NCI-H774 (cell line): Measurements from ENCODE around the gene PPM1B.
"Not testable (repeated sequence)": the region's sequence is repeated elsewhere in the genome, so short reads cannot be mapped to it uniquely, and the experiment has no call there.

Experiments used
- DNase-seq: peaks from one replicate; lab custom pipeline; 2025; lab: John Stamatoyannopoulos, UW

PPM1B gene

DNA sequence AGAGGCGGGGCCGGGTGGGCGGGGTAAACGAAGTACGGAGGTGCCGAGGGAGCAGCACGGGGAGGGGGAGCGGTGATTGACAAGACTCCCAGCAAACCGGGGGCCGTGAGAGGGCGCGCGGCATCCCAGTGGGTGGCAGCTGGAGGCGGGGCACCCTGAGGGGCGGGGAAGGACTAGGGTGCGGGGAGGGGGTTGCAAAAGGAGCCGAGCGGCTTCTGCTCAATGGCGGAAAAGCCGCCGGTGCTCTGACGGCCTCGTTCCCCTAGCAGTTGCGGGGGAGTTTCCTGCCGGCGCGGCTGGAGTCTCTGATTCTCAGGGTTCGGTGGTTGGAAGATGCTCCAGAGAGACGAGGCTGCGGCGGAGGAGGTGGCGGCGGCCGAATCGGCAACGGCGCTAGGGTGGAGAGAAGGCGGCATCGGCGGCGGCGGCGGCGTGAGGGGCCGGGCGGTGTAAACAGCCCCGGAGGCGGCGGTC is at the start of gene PPM1B:
Gene PPM1B (plus strand): TSS at position 195 of the 474 bp plus-strand sequence. CDS start 32,325 bp downstream, outside the sequence.
- DNase-seq = no peak

DNA sequence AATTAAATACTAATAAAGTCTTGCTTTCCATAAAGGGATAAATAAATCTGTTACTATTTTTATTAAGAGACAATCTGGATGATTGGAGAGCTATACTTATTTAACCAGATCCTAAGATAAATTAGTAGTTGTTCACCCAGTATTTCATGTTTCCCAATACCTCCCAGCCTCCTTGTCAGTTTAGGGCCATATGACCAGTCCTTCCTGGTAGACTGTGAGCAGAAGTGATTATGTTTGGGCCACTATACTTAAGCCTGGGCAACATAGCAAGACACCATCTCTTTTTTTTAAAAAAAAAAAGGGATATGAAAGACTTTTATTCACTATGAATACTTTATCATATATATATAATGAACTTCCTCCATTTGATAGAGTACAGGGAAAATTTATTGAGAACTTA is 48.8 kb upstream of the PPM1B start:
- no peak for DNase-seq

DNA sequence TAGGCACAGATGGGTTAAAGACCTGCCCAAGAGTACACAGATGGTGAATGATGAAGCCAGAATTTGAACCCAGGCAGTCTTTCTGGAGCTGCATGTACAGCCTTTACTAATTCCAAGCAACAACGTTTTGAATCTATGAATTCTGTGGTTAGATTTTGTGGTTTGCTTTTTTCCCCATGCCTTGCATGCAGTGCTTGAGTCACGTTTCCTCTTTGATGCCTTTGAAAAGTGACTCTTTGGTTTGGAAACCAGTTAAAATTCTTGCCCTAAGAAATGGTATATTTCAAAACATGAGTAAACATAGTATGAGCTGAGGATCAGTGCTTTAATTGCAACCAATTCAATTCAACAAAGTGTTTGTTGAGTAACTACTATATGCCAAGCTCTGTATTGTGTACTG is 48.2 kb upstream of the PPM1B start:
- DNase-seq = no peak

DNA sequence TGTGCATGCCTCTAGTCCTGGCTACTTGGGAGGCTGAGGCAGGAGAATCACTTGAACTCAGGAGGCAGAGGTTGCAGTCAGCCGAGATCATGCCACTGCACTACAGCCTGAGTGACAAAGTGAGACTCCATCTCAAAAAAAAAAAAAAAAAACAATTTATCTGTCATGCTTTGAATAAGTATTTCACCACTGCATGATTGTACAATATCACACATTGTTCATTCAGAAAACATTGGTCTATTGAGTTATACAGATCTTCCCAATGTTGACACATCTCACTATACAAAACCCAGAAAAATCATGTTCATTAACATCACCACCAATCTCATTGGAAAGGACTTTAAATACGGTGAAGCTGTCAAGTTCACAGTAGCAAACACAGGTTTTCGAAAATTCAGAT is 46.8 kb upstream of the PPM1B start:
- DNase-seq = no peak

DNA sequence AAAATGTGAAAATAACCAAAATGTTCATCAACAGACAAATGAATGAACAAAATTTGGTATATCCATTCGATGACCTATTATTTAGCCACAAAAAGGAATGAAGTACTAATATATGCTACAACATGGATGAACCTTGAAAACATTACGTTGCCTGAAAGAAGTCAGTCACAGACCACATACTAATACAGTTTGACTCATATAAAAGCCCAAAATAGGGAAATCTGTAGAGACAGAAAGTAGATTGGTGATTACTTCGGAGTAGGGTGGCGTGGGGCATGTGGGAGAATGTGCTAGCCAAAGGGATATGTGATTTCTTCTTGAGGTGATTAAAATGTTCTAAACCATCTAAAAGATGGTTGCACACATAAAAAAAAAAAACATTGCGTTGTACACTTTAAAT is 44.2 kb upstream of the PPM1B start:
- no peak for DNase-seq

DNA sequence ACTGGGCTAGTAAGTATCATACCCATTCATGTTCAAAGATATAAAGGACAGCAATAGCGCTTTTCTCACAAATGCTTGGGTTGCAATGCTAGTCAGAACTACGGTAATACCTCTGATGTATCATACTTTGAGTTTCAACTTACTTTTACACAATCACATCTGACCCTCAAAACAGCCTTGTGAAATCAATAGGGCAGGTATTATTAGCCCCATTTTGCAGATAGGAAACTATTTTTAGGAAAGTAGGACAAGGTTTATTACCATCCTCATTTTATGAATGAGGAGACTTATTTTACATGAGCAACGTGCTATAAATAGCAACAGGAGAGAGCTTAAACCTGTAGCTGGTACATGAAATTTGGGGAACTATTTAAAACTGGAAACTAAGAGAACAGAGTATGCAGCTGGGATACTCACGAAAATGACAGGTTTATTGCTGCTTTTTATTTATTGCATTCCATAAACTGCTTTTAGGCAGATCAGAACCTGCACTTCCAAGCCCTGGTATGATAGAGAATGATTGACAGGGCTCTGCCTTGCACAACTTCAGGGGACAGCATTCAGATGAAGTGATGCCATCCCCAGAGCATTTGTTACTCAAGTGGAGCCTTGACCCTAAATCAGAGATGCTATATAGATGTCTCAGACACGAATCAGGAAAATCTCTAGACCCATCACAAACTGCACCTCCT is 42.4 kb upstream of the PPM1B start:
- DNase-seq = no peak

DNA sequence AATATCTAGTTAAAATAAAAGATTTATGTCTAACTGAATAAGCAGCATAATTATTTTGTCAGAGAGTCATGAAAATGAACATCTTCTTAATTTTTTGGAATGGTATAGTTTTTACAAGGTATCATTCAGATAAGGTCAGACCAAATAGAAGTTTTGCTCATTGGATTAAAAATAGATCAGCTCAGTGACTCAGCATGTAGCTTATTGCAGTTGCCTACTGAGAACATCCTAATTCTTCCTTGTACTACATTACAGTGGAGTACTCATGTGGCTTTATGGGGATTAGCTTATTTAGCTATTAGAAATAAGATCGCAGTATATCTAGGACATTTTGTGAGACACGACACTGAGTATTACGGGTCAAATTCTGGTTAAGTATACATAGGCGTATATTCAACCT is 38.2 kb upstream of the PPM1B start:
- DNase-seq = no peak

DNA sequence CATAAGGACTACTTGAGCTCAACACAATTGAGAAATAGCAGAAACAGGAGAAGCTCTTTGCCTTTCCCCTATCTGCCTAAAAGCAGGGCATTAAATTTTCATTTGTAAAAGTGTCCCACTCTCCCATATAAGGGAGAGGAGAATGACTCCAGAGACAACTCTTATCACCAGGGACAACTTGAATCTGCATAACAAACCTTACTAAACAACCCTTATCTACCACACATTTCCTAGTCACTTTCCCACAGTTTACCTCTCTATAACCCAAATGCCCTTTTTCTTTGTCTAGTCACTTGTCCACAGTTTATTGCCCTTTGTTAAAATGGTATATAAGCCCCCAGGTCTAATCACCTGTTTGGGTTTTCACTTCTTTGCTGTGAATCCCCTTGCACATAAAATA is 37.5 kb upstream of the PPM1B start:
- DNase-seq = no peak

DNA sequence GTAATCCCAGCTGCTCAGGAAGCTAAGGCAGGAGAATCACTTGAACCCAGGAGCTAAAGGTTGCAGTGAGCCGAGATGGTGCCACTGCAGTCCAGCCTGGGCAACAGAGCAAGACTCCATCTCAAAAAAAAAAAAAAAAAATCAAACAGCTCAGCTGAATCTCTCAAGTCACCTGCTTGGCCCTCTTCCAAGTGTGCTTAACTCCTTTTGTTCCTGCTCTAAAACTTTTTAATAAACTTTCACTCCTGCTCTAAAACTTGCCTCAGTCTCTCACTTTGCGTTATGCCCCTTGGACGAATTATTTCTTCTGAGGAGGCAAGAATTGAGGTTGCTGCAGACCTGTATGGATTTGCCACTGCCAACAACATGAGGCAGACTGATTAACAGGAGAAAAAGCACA is 35.1 kb upstream of the PPM1B start:
- DNase-seq = not testable (repeated sequence)

DNA sequence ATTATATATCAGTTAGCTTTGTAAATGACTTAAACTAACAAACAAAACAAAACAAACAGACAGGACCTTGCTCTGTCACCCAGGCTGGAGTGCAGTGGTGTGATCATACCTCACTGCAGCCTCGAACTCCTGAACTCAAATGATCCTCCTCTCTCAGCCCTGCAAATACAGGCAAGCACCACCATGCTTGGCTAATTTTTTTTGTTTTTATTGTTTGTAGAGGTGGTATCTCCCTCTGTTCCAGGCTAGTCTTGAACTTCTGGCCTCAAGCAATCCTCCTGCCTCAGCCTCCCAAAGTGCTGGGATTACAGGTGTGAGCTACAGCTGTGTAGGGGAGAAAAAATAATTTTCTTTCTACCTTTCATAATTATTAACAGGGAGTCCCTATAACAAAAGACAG is 33.8 kb upstream of the PPM1B start:
- DNase-seq = no peak

DNA sequence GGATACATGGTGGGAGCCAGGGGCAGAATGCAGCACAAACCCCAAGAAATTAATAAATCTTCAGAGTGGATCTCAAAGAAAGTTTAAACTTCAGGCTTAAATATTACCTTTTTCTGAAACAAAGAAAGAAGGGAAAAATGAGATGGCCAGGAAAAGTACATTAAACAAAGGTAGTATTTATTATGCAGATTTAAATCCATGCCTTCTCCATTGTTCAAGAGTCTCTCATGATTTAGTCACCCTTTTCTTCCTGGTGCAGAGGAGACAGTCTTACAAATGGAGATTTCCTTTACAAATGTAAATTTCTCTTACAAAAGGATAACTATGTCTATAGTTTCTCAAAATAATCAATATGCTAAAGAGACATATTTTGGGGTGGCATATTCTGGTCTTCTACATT is 33.4 kb upstream of the PPM1B start:
- DNase-seq = no peak

DNA sequence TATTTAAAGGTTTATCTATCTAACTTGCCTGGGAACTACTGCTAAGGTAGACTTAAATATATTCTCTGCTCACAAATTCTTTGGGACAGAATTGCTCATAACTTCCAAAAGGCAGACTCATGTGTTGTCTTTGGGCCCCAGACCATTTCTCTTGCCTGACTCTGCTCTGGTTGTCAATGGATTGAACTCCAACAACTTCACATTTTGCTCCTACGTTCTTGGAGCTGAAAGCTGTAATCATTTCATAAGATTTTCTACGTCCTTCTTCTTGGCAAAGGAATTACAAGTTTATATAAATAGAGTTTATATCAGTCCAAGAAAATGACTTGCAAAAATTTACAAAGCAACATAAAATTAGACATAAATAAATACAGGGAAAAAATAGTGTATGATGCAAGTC is 32.9 kb upstream of the PPM1B start:
- no peak for DNase-seq

DNA sequence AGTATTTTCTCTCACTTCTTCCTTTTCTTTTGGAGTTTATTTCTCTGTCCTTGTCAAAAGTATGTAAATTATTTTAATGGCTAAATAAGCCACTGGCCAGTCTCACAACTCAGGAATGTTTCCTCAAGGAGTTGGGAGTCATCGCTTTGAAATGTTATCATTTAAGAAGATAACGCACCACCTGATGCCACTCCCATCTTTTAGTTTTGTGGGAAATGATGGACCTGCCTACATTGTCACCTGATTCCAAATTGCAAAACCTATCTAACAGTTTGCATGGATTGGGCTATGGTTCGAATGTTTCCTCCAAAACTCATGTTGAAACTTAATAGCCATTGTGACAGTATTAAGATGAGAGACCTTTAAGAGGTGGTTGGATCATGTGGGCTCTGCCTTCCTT is 32.4 kb upstream of the PPM1B start:
- no peak for DNase-seq

DNA sequence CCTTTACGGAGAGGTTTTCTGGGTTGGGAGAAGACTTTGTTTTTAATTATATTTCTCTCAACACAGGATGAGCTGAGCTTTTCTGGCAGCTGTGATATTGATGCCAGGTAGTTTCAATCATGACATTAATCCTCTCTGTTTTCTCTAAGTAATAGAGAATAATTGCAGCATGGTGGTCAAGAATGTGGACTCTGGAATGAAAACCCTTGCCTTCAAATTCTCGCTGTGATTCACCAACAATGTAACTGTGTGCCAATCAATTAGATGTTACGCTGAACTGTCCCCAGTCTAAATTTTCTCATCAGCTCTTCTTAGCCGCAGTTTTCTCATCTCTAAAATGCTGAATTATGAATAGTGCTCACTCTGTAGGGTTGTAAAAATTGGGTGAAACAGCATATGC is 31.6 kb upstream of the PPM1B start:
- DNase-seq = no peak

DNA sequence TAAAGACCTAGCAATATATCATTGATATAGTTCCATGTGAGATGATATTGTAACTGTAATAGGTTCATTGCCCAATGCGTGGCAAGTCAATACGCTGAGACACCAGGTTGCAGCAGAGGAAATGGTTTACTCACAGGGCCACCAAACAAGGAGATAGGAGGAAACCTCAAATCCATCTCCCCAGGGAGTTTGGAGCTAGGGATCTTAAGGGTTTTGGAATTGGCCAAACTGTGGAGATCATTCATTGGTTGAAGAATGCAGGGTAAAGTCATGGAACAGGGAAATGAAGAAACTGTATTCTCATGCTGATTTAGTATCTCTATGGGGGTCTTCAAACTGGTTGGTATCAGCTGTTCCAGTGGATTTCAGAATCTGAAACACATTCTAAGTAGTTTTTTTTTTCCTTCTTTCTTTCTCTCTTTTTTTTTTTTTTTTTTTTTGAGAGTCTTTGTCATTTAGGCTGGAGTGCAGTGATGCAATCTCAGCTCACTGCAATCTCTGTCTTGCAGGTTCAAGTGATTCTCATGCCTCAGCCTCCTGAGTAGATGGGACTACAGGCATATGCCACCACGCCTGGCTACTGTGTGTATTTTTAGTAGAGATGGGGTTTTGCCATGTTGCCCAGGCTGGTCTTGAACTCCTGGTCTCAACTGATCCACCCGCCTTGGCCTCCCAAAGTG is 30.7 kb upstream of the PPM1B start:
- no peak for DNase-seq

DNA sequence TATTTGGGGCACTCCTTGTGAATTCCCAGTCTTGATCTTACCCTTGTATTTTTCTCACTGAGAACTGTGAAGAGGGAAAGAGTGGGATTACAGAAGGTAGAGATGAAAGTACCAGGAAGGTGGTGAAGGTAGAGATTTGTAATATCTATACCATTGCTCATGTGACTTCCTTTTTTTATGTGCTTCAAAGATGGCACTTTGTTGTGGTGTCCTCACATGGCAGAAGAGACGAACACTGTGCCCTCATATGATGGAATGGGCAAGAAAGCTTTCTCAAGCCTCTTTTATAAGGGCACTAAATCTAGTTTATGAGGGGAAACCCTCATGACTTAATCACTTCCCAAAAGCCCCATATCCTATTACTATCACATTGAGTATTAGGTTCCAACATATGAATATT is 28.9 kb upstream of the PPM1B start:
- DNase-seq = no peak

DNA sequence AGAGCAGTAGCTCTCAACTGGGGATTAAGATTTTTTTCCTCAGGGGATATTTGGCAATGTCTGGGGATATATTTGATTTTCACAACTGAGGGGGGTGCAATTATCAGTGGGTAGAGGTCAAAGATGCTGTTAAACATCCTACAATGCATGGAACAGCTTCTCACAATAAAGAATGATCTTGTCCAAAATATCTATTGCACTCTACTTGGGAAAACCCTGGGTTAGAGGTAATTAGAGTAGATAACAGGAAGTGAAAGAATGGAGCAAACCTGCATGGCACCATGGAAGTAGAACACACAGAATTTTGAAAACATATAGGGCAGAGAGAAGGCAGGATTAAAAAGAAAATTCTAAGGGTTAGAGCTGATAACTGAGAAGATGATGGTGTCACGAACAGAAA is 26.4 kb upstream of the PPM1B start:
- DNase-seq = no peak

DNA sequence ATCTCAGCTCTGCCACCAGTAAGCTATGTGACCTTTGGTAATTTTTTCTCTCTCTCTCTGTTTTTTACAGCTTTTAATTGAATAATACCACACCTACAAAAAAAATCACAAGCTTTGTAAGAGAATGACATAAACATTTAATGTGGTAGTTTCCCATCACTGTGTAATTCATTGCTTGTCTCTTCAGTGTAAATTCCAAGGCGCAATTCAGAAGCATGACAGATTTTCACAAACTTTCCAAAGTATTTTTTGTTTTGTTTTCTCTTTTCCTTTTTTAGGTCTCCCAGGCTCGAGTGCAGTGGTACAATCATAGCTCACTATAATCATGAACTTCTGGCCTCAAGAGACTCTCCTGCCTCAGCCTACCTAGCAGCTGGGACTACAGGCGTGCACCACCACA is 25.0 kb upstream of the PPM1B start:
- DNase-seq = no peak

DNA sequence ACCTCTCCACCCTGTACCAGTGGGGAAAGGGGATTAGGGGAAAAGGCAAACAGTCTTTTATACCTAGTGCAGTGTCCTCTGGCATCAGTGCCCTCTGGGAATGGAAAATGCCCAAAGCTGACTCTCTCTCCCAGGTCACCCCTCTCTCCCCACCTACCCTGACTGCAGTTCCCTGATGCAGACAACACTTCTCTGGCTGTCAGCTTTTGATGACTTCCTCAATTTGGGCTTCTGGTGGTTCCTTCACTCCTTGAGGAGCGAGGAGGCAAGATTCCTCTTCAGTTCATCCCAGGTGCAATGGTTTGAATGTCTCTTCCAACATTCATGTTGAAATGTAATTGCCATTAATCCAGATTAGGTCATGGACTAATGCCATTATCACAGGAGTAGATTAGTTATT is 19.7 kb upstream of the PPM1B start:
- no peak for DNase-seq

DNA sequence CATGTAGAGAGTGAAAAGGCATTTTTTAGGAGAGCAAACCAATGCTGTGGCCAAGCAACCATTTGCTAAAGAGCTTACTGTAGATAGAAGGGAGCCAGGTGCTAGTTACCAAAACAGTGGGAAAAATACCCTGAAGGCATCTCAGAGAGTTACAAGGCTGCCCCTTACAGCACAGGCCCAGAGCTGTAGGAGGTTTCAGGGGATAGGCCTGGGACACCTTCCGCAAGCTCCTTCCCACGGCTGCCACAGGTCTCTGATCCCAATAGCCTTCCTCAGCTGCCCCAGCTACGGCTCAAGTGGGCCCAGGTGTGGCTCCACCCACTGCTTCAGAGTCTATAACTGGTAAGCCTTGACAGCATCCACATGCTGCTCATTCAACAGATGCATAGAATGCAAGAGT is 18.2 kb upstream of the PPM1B start:
- DNase-seq = no peak

DNA sequence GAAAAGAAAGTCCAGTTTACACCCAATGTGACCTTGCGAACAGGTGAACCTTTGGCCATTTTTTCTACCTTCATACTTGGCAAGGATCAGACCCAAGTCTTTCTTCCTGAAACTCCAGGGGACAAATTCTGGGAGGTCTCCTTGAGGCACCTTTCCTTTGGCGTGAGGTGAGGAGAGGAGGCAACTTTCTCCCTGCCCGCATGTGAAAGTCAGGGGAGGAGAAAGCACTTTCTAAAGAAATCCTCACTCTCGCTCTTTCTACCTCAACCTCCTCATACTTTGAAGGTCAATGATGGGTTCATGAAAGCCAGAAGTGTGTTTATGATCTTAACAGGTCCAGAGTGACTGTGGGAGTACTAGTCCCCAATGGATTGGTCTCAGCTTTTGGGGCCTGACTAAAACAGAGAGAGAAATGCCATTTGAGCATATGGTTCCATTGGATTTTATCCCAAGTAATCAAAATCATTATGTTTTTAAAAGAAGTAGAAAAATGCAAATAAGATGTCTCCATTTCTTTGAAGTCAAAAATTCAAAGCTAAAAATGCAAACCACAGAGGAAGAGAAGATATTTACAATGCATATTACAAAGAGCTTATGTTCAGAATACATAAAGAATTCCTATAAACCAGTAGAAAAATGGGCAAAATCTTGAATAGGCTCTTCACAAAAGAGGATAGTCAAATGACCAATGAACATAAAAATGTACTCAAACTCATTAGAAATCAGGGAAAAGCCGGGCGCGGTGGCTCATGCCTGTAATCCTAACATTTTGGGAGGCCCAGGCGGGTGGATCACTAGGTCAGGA is 15.6 kb upstream of the PPM1B start:
- no peak for DNase-seq

DNA sequence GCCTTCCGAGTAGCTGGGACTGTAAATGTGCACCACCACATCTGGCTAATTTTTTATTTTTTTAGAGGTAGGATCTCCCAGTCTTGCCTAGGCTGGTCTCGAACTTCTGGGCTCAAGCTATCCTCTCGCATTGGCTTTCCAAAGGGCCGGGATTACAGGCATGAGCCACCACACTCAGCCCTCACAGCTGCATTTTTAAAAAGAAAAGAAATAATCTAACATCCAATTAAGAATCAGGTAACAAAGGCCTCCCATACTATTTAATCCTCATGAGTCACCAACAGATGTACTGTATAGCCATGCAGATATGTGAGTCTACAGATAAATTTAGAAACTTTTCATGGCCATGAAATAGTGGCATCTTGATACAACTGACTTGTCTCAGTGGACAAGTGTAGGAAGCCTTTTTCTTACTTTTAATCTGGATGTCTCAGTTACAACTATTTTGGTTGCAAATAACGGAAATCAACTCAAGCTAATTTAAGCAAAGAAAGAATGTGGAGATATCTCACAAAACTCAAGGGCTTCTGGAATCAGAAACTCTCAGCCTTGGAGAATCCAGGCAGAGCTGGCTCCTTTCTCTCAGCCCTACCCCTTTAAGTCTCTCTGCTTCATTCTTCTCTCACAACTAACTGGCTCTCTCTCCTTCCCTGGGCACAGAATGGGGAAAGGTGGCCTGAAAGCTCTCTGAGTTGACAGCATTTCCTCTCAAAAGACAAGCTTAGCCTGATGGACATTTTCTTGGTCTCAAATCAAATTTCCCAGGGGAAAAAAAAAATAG is 12.8 kb upstream of the PPM1B start:
- DNase-seq = no peak
